ENCODE results near the gene FRK.

FRK gene

GRCh38 chr6:116036075-116036773 is 24.5 kb downstream of the FRK start:
- no peaks in the 10 kb centered on the region for H3K36me3 ChIP-seq (ENCODE audit: control insufficient read depth, insufficient read depth, low read length)
- 92 to 100% methylated on average over 1 of the region's 2 CpGs for WGBS, 2 experiments
- no peaks in the 10 kb centered on the region for H3K27me3 ChIP-seq (ENCODE audit: control insufficient read depth, insufficient read depth, low read length, poor library complexity, severe bottlenecking)
- no peak overlapping the region for H3K27ac ChIP-seq (ENCODE audit: insufficient read depth, low read depth, low read length, poor library complexity, severe bottlenecking)
- H3K9me3 ChIP-seq (ENCODE audit: control insufficient read depth, low read length), result no peaks in the 10 kb centered on the region
- H3K4me3 ChIP-seq (ENCODE audit: insufficient read depth, low read depth, low read length), result no peak overlapping the region
- no peaks in the 10 kb centered on the region for H3K4me1 ChIP-seq (ENCODE audit: control insufficient read depth, insufficient read depth, low read length)

- H3K27me3 ChIP-seq (ENCODE audit: control insufficient read depth, insufficient read depth, low read length, poor library complexity, severe bottlenecking), result no peaks in the 10 kb centered on the region
- H3K4me3 ChIP-seq (ENCODE audit: insufficient read depth, low read depth, low read length), result no peak overlapping the region
- no peak overlapping the region for H3K27ac ChIP-seq (ENCODE audit: insufficient read depth, low read depth, low read length, poor library complexity, severe bottlenecking)
- H3K4me1 ChIP-seq (ENCODE audit: control insufficient read depth, insufficient read depth, low read length), result no peaks in the 10 kb centered on the region
- H3K9me3 ChIP-seq (ENCODE audit: control insufficient read depth, low read length), result no peaks in the 10 kb centered on the region
- no peaks in the 10 kb centered on the region for H3K36me3 ChIP-seq (ENCODE audit: control insufficient read depth, insufficient read depth, low read length)
- 91 to 100% methylated on average over 2 to 4 of the region's 4 CpGs for WGBS, 2 experiments
These were observed 25.1 kb downstream of the FRK start for GRCh38 chr6:116035616-116036015.

GRCh38 chr6:116034327-116034726 is 26.4 kb downstream of the FRK start:
- Histone ChIP-seq H3K4me3 (ENCODE audit: insufficient read depth, low read depth, low read length) (no peak overlapping the region), H3K36me3 (ENCODE audit: control insufficient read depth, insufficient read depth, low read length) (no peaks in the 10 kb centered on the region), H3K9me3 (ENCODE audit: control insufficient read depth, low read length) (no peaks in the 10 kb centered on the region), H3K27me3 (ENCODE audit: control insufficient read depth, insufficient read depth, low read length, poor library complexity, severe bottlenecking) (no peaks in the 10 kb centered on the region), H3K4me1 (ENCODE audit: control insufficient read depth, insufficient read depth, low read length) (no peaks in the 10 kb centered on the region), H3K27ac (ENCODE audit: insufficient read depth, low read depth, low read length, poor library complexity, severe bottlenecking) (no peak overlapping the region)
- WGBS, 2 experiments, result 98 to 100% methylated on average over 1 to 2 of the region's 2 CpGs

DNA sequence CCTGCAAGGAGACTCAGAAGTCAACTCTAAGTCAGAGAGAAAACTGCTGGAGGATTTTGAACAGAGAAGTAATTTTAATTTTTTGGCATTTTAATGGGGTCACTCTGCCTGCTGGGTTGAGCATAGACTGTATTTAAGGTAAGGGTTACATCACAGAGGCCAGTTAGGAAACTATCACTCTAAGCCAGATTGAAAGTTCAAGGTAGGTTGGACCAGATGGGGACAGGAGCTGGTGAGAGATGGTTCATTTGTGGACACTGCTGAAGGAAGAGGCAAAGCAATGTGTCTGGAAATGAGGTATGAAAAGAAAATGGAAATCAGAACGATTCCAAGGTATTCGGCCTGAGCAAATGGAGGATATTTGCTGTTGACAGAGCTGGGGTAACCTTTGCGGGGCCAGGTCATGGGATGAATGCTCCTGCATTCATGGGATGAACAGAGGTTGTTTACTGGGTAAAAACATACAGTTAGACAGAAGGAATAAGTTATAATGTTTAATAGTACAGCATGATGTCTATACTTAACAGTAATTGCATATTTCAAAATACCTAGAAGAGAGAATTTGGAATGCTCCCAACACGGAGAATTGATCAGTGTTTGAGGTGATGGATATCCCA is 26.9 kb downstream of the FRK start:
- Histone ChIP-seq H3K4me3 (ENCODE audit: insufficient read depth, low read depth, low read length) (no peak overlapping the region), H3K27me3 (ENCODE audit: control insufficient read depth, insufficient read depth, low read length, poor library complexity, severe bottlenecking) (no peaks in the 10 kb centered on the region), H3K27ac (ENCODE audit: insufficient read depth, low read depth, low read length, poor library complexity, severe bottlenecking) (no peak overlapping the region), H3K36me3 (ENCODE audit: control insufficient read depth, insufficient read depth, low read length) (no peaks in the 10 kb centered on the region), H3K4me1 (ENCODE audit: control insufficient read depth, insufficient read depth, low read length) (no peaks in the 10 kb centered on the region), H3K9me3 (ENCODE audit: control insufficient read depth, low read length) (no peaks in the 10 kb centered on the region)
- WGBS, 2 experiments, result 81 to 82% methylated on average over 3 of the region's 4 CpGs

DNA sequence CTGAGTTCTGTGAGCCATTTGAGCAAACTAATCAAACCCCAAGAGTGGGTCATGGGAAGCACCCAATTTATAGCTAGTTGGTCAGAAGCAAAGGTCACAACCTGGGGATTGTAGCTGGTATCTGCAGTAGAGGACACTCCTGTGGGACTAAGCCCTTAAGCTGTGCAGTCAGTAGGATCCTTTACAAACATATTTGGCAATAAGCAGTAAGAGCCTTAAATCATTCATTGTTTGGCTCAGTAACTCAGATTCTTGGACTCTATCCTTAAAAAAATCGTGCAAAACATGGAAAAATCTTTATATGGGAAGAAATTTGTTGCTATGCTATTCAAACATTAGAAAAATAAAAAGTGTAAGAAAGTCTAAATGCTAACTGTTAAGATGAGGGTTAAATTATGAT is 29.9 kb downstream of the FRK start:
- WGBS, 2 experiments, result 80 to 100% methylated on average over 1 of the region's 1 CpG
- H3K27ac ChIP-seq (ENCODE audit: insufficient read depth, low read depth, low read length, poor library complexity, severe bottlenecking), result no peak overlapping the region
- H3K27me3 ChIP-seq (ENCODE audit: control insufficient read depth, insufficient read depth, low read length, poor library complexity, severe bottlenecking), result no peaks in the 10 kb centered on the region

GRCh38 chr6:116029535-116029934 is 31.2 kb downstream of the FRK start:
- Histone ChIP-seq H3K4me3 (ENCODE audit: insufficient read depth, low read depth, low read length) (no peak overlapping the region), H3K36me3 (ENCODE audit: control insufficient read depth, insufficient read depth, low read length) (no peaks in the 10 kb centered on the region), H3K4me1 (ENCODE audit: control insufficient read depth, insufficient read depth, low read length) (no peaks in the 10 kb centered on the region), H3K9me3 (ENCODE audit: control insufficient read depth, low read length) (no peaks in the 10 kb centered on the region), H3K27ac (ENCODE audit: insufficient read depth, low read depth, low read length, poor library complexity, severe bottlenecking) (no peak overlapping the region), H3K27me3 (ENCODE audit: control insufficient read depth, insufficient read depth, low read length, poor library complexity, severe bottlenecking) (no peaks in the 10 kb centered on the region)
- WGBS, 2 experiments, result 92% methylated on average over 1 of the region's 1 CpG

More for the DNA sequence above, 29.9 kb downstream of the FRK start:
- no peaks in the 10 kb centered on the region for H3K4me1 ChIP-seq (ENCODE audit: control insufficient read depth, insufficient read depth, low read length)
- no peaks in the 10 kb centered on the region for H3K9me3 ChIP-seq (ENCODE audit: control insufficient read depth, low read length)
- no peak overlapping the region for H3K4me3 ChIP-seq (ENCODE audit: insufficient read depth, low read depth, low read length)
- H3K36me3 ChIP-seq (ENCODE audit: control insufficient read depth, insufficient read depth, low read length), result no peaks in the 10 kb centered on the region

DNA sequence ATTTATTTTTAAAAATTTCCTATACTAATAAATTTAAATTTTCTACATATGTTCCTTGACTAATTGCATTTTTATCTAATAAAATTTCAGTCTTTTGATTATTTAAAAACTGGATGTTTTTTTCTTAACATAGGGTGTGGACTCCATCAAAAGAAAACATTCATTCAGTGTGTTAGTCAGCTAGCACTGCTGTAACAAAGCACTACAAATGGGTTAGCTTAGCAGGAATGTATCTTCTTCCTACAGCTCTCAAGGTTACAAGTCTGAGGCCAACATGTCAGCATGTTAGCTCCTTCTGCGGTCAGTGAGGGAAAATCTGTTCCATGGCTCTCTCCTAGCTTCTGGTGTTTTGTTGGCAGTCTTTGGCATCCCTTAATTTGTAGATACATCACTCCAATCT is 32.5 kb downstream of the FRK start:
- Histone ChIP-seq H3K27me3 (ENCODE audit: control insufficient read depth, insufficient read depth, low read length, poor library complexity, severe bottlenecking) (no peaks in the 10 kb centered on the region), H3K4me1 (ENCODE audit: control insufficient read depth, insufficient read depth, low read length) (no peaks in the 10 kb centered on the region), H3K9me3 (ENCODE audit: control insufficient read depth, low read length) (no peaks in the 10 kb centered on the region), H3K4me3 (ENCODE audit: insufficient read depth, low read depth, low read length) (no peak overlapping the region), H3K36me3 (ENCODE audit: control insufficient read depth, insufficient read depth, low read length) (no peaks in the 10 kb centered on the region), H3K27ac (ENCODE audit: insufficient read depth, low read depth, low read length, poor library complexity, severe bottlenecking) (no peak overlapping the region)
- 94 to 100% methylated on average over 1 of the region's 1 CpG for WGBS, 2 experiments

DNA sequence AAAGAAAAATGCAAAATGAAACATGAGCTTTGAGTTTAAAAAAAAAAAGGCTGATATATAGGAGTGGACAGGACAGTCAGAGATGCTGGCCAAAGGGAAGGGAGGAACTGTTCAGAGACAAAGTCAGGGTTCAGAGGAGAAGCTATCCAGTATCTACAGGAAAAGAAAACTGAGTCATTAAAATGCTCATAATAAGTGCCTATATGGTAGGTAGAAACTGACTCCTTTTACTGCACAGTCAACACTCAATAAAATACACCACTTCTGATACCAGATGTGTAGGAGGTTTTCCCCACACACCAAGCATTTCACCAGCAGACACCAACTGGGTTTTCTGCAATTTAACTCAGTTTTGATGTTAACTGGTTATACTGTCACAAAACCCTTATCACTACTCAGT is 32.9 kb downstream of the FRK start:
- Histone ChIP-seq H3K9me3 (ENCODE audit: control insufficient read depth, low read length) (no peaks in the 10 kb centered on the region), H3K4me1 (ENCODE audit: control insufficient read depth, insufficient read depth, low read length) (no peaks in the 10 kb centered on the region), H3K36me3 (ENCODE audit: control insufficient read depth, insufficient read depth, low read length) (no peaks in the 10 kb centered on the region), H3K27ac (ENCODE audit: insufficient read depth, low read depth, low read length, poor library complexity, severe bottlenecking) (no peak overlapping the region), H3K27me3 (ENCODE audit: control insufficient read depth, insufficient read depth, low read length, poor library complexity, severe bottlenecking) (no peaks in the 10 kb centered on the region), H3K4me3 (ENCODE audit: insufficient read depth, low read depth, low read length) (no peak overlapping the region)

DNA sequence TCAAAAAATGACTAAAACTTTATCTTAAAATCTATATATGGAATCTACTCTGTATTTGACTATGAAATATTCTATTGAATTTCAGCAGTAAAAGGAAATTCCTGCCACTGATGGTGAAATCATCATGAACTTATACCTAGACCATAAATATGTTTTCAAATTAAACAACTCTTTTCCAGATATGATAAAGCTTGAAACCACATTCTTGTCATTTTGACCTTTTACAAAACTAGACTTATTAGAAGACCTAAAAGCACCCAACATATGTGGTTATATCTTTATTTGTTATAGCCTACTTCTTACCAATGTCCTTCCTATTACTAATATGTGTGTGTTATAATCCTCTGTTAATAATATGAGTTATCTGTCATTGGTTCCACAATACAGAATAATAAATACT is 35.3 kb downstream of the FRK start:
- H3K36me3 ChIP-seq (ENCODE audit: control insufficient read depth, insufficient read depth, low read length), result no peaks in the 10 kb centered on the region
- no peaks in the 10 kb centered on the region for H3K27me3 ChIP-seq (ENCODE audit: control insufficient read depth, insufficient read depth, low read length, poor library complexity, severe bottlenecking)
- H3K4me1 ChIP-seq (ENCODE audit: control insufficient read depth, insufficient read depth, low read length), result no peaks in the 10 kb centered on the region
- no peaks in the 10 kb centered on the region for H3K9me3 ChIP-seq (ENCODE audit: control insufficient read depth, low read length)
- no peak overlapping the region for H3K4me3 ChIP-seq (ENCODE audit: insufficient read depth, low read depth, low read length)
- no peak overlapping the region for H3K27ac ChIP-seq (ENCODE audit: insufficient read depth, low read depth, low read length, poor library complexity, severe bottlenecking)

DNA sequence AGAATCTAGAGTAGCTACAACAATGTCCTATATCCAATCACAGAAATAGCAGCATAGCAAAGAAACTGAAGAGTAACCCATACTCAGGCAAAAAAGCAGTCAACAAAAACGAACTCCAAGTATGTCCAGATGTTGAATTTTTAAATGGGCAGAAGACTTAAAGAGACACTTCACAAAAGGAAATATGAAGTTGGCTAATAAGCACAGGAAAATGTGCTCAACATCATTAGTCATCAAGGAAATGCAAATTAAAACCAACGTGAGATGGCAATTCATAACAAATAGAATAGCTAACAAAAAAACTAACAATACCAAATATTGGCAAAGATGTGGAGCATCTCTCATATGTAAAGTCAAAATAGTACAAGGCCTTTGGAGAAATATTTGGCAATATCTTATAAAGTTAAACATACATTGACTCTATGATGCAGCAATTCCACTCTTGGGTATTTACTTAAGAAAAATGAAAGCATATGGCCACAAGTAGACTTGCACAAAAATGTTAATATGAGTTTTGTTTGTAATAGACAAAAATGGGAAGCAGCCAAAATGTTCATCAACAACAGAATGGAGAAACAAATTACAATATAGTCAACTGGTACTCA is 37.7 kb downstream of the FRK start:
- Histone ChIP-seq H3K27ac (ENCODE audit: insufficient read depth, low read depth, low read length, poor library complexity, severe bottlenecking) (no peak overlapping the region), H3K36me3 (ENCODE audit: control insufficient read depth, insufficient read depth, low read length) (no peaks in the 10 kb centered on the region), H3K27me3 (ENCODE audit: control insufficient read depth, insufficient read depth, low read length, poor library complexity, severe bottlenecking) (no peaks in the 10 kb centered on the region), H3K4me3 (ENCODE audit: insufficient read depth, low read depth, low read length) (no peak overlapping the region), H3K9me3 (ENCODE audit: control insufficient read depth, low read length) (no peaks in the 10 kb centered on the region), H3K4me1 (ENCODE audit: control insufficient read depth, insufficient read depth, low read length) (no peaks in the 10 kb centered on the region)
- WGBS, 2 experiments, result 77 to 80% methylated on average over 1 to 2 of the region's 2 CpGs

All from ectodermal cell (in vitro differentiated cells).